ENCODE measurements around the gene GRID1. TPM values are rescaled to one million over a fixed set of nuclear protein-coding genes. Genes with fewer than 3 reads are reported as not detected.

The GRID1 gene
- total RNA-seq, 4 donors from 2014 or later, result 1.4 to 4.9 (median 2.0) TPM

GRCh38 chr10:86319676-86320075 is 46.9 kb downstream of the GRID1 start:
- 49 to 61% methylated on average over 4 of the region's 4 CpGs for WGBS, 2 donors
- H3K4me3 ChIP-seq (ENCODE audit: low read depth, poor library complexity, severe bottlenecking), result no peak overlapping the region
- intact Hi-C loops (cut with DNase I; ENCODE audit: low total_unique reads), result no loop called here
- TF ChIP-seq POLR2A (IDR thresholded peaks at IDR 0.05) (no peak), CTCF (IDR thresholded peaks at IDR 0.05) (no peak)
- no peak for DNase-seq (ENCODE audit: low spot score in 2 of 2)

- intact Hi-C loops (cut with DNase I; ENCODE audit: low total_unique reads), result no loop called here
- TF ChIP-seq CTCF (IDR thresholded peaks at IDR 0.05), result no peak
- no peak for TF ChIP-seq POLR2A (IDR thresholded peaks at IDR 0.05)
- 83 to 90% methylated on average over 4 of the region's 4 CpGs for WGBS, 2 donors
- H3K4me3 ChIP-seq (ENCODE audit: low read depth, poor library complexity, severe bottlenecking), result no peak overlapping the region
- peak in 1 of 2 donors; percentile 71 for DNase-seq (ENCODE audit: low spot score in 2 of 2)
These were observed 48.5 kb downstream of the GRID1 start for GRCh38 chr10:86317949-86318725.

- TF ChIP-seq CTCF (IDR thresholded peaks at IDR 0.05) (no peak), POLR2A (IDR thresholded peaks at IDR 0.05) (no peak)
These were observed 49.6 kb downstream of the GRID1 start for GRCh38 chr10:86316990-86317389.

GRCh38 chr10:86316274-86316835 is 50.2 kb downstream of the GRID1 start:
- 78 to 91% methylated on average over 3 to 4 of the region's 4 CpGs for WGBS, 2 donors
- TF ChIP-seq POLR2A (IDR thresholded peaks at IDR 0.05) (no peak), CTCF (IDR thresholded peaks at IDR 0.05) (no peak)
- peak in 1 of 2 donors; percentile 70 for DNase-seq (ENCODE audit: low spot score in 2 of 2)
- intact Hi-C loops (cut with DNase I; ENCODE audit: low total_unique reads), result no loop called here
- no peak overlapping the region for H3K4me3 ChIP-seq (ENCODE audit: low read depth, poor library complexity, severe bottlenecking)

More at GRCh38 chr10:86316990-86317389, 49.6 kb downstream of the GRID1 start:
- peak in 1 of 2 donors; percentile 65 for DNase-seq (ENCODE audit: low spot score in 2 of 2)
- H3K4me3 ChIP-seq (ENCODE audit: low read depth, poor library complexity, severe bottlenecking), result no peak overlapping the region
- WGBS, 2 donors, result 83 to 84% methylated on average over 5 of the region's 5 CpGs
- intact Hi-C loops (cut with DNase I; ENCODE audit: low total_unique reads), result no loop called here

- intact Hi-C loops (cut with DNase I; ENCODE audit: low total_unique reads), result no loop called here
- TF ChIP-seq CTCF (IDR thresholded peaks at IDR 0.05) (no peak), POLR2A (IDR thresholded peaks at IDR 0.05) (no peak)
- H3K4me3 ChIP-seq (ENCODE audit: low read depth, poor library complexity, severe bottlenecking), result no peak overlapping the region
- DNase-seq (ENCODE audit: low spot score in 2 of 2), result peak in 1 of 2 donors; percentile 42
These were observed 51.0 kb downstream of the GRID1 start for GRCh38 chr10:86315549-86315942.

All from lower leg skin (tissue), 4 donors.